SU-DHL-6 (cell line): Measurements from ENCODE around the gene LHX3.

Source experiments
- EZH2phosphoT487 ChIP-seq: fragments of 200-600 bp; sonication (generic), shearing (Covaris generic); conservative IDR thresholded peaks from 2 replicates; pipeline ENCODE4 v1.6.1; 2018; ENCODE audit warnings: mild to moderate bottlenecking, antibody characterized with exemption, low read length, moderate library complexity, mixed read lengths
- TF ChIP-seq, protein P1 (sequence below): fragments of 200-600 bp; sonication (generic); IDR thresholded peaks from one replicate; pipeline ENCODE4 v1.5.1; 2017; ENCODE audit warnings: antibody characterized with exemption, mild to moderate bottlenecking, low read length, moderate library complexity; ENCODE audit not compliant: insufficient read depth, poor library complexity, severe bottlenecking

DNA sequence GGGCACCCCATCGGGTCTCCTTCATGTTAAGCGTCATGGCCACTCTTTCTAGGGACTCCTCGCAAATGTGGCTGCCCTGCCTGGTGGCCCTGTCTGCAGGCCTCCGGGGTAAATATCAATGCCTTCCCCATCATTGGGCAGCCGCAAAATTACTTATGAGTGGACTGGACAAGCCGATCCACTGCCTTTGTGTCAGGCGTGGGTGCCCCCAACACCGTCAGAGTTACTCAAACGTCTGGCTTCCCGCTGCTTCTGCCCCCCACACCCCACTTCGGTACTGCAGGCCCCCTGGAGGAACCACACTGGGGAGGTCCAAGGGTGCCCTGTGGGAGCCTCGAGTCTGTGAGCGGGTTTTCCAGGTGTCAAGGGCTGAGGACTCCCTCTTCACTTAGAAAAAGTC is 3.8 kb downstream of the LHX3 start:
- TF ChIP-seq, protein P1, sequence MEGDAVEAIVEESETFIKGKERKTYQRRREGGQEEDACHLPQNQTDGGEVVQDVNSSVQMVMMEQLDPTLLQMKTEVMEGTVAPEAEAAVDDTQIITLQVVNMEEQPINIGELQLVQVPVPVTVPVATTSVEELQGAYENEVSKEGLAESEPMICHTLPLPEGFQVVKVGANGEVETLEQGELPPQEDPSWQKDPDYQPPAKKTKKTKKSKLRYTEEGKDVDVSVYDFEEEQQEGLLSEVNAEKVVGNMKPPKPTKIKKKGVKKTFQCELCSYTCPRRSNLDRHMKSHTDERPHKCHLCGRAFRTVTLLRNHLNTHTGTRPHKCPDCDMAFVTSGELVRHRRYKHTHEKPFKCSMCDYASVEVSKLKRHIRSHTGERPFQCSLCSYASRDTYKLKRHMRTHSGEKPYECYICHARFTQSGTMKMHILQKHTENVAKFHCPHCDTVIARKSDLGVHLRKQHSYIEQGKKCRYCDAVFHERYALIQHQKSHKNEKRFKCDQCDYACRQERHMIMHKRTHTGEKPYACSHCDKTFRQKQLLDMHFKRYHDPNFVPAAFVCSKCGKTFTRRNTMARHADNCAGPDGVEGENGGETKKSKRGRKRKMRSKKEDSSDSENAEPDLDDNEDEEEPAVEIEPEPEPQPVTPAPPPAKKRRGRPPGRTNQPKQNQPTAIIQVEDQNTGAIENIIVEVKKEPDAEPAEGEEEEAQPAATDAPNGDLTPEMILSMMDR = no peak
- no peak for TF ChIP-seq EZH2phosphoT487
